Gastroesophageal sphincter (tissue), 4 donors: Measurements from ENCODE around the gene COL4A2. TPM values are rescaled to one million over a fixed set of nuclear protein-coding genes. Genes with fewer than 3 reads are reported as not detected.
A peak's percentile ranks its signal among the peaks of the same experiment; 100 is the strongest.

Source experiments
- ATAC-seq: fragments of 150-250 bp; one replicate; pipeline ENCODE4 v1.9.1; 2016; ENCODE audit warnings: mild to moderate bottlenecking, moderate library complexity
- H3K27ac ChIP-seq, 4 donors: fragments of 200-600 bp; sonication (generic) in 3 of 4; 1 replicate in 3 of 4; 2 replicates in 1 of 4; pipeline ENCODE4 v1.5.1; 2016 to 2019
- H3K27me3 ChIP-seq: fragments of 200-600 bp; sonication (generic); one replicate; pipeline ENCODE4 v1.5.1; 2019
- H3K36me3 ChIP-seq, 2 donors: fragments of 200-600 bp; sonication (generic); one replicate each; pipeline ENCODE4 v1.5.1; 2019; ENCODE audit warnings: control low read depth in 1 of 2
- H3K4me1 ChIP-seq, 3 donors: fragments of 200-600 bp; sonication (generic); 1 replicate in 2 of 3; 2 replicates in 1 of 3; pipeline ENCODE4 v1.5.1; 2016 to 2019; ENCODE audit warnings: control low read depth in 2 of 3
- H3K4me3 ChIP-seq, 2 donors: fragments of 200-600 bp; sonication (generic); one replicate each; pipeline ENCODE4 v1.5.1; 2019; ENCODE audit warnings: mild to moderate bottlenecking in 1 of 2, moderate library complexity in 1 of 2
- H3K9me3 ChIP-seq, 3 donors: fragments of 200-600 bp; sonication (generic); one replicate each; pipeline ENCODE4 v1.5.1; 2017 to 2019; ENCODE audit warnings: control low read depth in 2 of 3
- CTCF ChIP-seq, 4 experiments: fragments of 200-600 bp in 2 of 4; fragments of 450-650 bp in 2 of 4; sonication (generic) in 1 of 4; IDR thresholded peaks; one replicate each; pipeline ENCODE4 v1.5.1; 2017 to 2019; ENCODE audit warnings: antibody characterized with exemption in 4 of 4, mild to moderate bottlenecking in 2 of 4, moderate library complexity in 2 of 4
- EP300 ChIP-seq: sonication (generic); formaldehyde crosslinking; IDR thresholded peaks from one replicate; pipeline ENCODE4 v1.6.1; 2017; ENCODE audit warnings: antibody characterized with exemption, mild to moderate bottlenecking
- POLR2A ChIP-seq, 2 donors: fragments of 450-650 bp; IDR thresholded peaks; one replicate each; pipeline ENCODE4 v1.6.1; 2017; ENCODE audit warnings: antibody characterized with exemption in 2 of 2, mild to moderate bottlenecking in 2 of 2, moderate library complexity in 1 of 2
- POLR2AphosphoS5 ChIP-seq: sonication (generic); formaldehyde crosslinking; IDR thresholded peaks from one replicate; pipeline ENCODE4 v1.6.1; 2017; ENCODE audit warnings: antibody characterized with exemption
- WGBS, 2 donors: methylation state at CpG; one replicate each; pipeline ENCODE4 v1.1.5; 2018; ENCODE audit warnings: low coverage in 1 of 2; 5-methylcytosine and 5-hydroxymethylcytosine counted together
- total RNA-seq, 4 donors: library from RNA; depleted of rRNA; stranded (reverse); fragments of >200 nt; gene quantifications; one replicate each; pipeline ENCODE4 v1.1.0, GENCODE V29; 2016

Gene COL4A2
- total RNA-seq, 4 donors from 2014 or later: 478 to 945 (median 543) TPM

DNA sequence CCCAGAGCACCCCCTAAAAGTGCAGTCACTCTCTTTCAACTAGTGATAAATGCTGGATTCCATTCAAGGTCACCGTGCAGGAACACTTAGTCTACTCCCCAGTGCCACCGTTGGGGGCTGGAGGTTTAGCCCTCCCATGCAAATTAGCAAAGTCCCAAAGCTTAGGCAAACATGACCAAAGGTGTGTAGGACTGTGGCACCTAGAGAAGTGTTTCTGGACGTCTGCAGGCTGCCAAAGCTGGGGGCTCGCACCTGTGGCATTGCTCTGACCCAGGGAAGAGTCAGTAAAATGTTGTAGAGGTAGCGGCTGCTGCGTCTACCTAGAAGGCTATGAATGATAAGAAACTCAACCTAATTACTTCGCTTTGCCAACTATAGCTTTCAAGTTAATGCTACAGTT is 14.0 kb upstream of the COL4A2 start:
- peaks cover 0 to 15% of the 10 kb centered on the region in 2 donors for H3K36me3 ChIP-seq
- H3K4me3 ChIP-seq: no peak overlapping the region
- H3K4me1 ChIP-seq: peaks cover 16 to 96% (median 21%) of the 10 kb centered on the region in 3 donors
- H3K27me3 ChIP-seq: no peaks in the 10 kb centered on the region
- TF ChIP-seq POLR2AphosphoS5 (no peak), CTCF (IDR thresholded peaks at IDR 0.05) (no peak), EP300 (no peak), POLR2A (IDR thresholded peaks at IDR 0.05) (no peak)
- ATAC-seq: no peak
- H3K9me3 ChIP-seq: no peaks in the 10 kb centered on the region
- 20 to 91% methylated on average over 1 to 6 of the region's 7 CpGs for WGBS, 2 donors
- peak overlapping the region in 3 of 4 donors; percentile 5 to 99 (median 82) for H3K27ac ChIP-seq

DNA sequence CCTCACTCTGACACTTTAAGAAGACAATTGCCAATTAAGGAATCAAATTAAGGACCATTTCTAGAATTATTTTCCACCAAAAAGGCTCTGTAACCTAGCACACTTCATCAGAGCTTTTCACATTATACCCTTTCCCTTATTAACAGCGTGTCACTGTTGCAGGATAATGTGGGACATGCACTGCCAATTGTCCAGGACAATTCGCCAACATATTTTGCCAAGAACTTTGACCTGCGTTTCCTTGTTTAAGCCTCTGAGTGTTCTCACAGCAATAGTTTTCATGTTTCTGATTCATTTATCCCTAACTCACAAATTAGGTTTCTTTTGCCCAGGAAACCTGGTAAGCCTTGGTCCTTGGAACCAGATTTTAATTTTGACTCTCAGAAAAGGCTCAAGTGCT is 13.4 kb upstream of the COL4A2 start:
- WGBS, 2 donors: 23 to 26% methylated on average over 3 of the region's 3 CpGs
- TF ChIP-seq POLR2A (IDR thresholded peaks at IDR 0.05) (no peak), EP300 (no peak), CTCF (IDR thresholded peaks at IDR 0.05) (no peak), POLR2AphosphoS5 (peak; percentile 50)
- Histone ChIP-seq H3K27me3 (no peaks in the 10 kb centered on the region), H3K9me3 (no peaks in the 10 kb centered on the region), H3K4me1 (peaks cover 16 to 97% (median 24%) of the 10 kb centered on the region in 3 donors), H3K36me3 (peaks cover 0 to 16% of the 10 kb centered on the region in 2 donors), H3K27ac (peak overlapping the region; percentile 19 to 99 (median 68)), H3K4me3 (no peak overlapping the region)
- no peak for ATAC-seq

- 80% methylated on average over 1 of the region's 3 CpGs for WGBS, 2 donors
- no peak overlapping the region for H3K4me3 ChIP-seq
- H3K27me3 ChIP-seq: no peaks in the 10 kb centered on the region
- no peaks in the 10 kb centered on the region for H3K9me3 ChIP-seq
- peak; percentile 85 for ATAC-seq
- H3K36me3 ChIP-seq: peaks cover 0 to 17% of the 10 kb centered on the region in 2 donors
- TF ChIP-seq POLR2AphosphoS5 (peak; percentile 75), EP300 (no peak)
- peaks cover 16 to 98% (median 28%) of the 10 kb centered on the region in 3 donors for H3K4me1 ChIP-seq
- peak overlapping the region; percentile 19 to 99 (median 68) for H3K27ac ChIP-seq
Measured at GRCh38 chr13:110294146-110294545, 12.9 kb upstream of the COL4A2 start.

- peak overlapping the region in 3 of 4 donors; percentile 55 to 99 (median 82) for H3K27ac ChIP-seq
- TF ChIP-seq EP300 (no peak), CTCF (IDR thresholded peaks at IDR 0.05) (no peak)
- no peak for ATAC-seq
- peaks cover 21 to 98% (median 33%) of the 10 kb centered on the region in 3 donors for H3K4me1 ChIP-seq
- no peaks in the 10 kb centered on the region for H3K27me3 ChIP-seq
- peaks cover 0 to 13% of the 10 kb centered on the region in 2 donors for H3K36me3 ChIP-seq
- no peak overlapping the region for H3K4me3 ChIP-seq
- H3K9me3 ChIP-seq: no peaks in the 10 kb centered on the region
Measured at GRCh38 chr13:110294622-110295021, 12.5 kb upstream of the COL4A2 start.

GRCh38 chr13:110297011-110297410 is 10.1 kb upstream of the COL4A2 start:
- no peaks in the 10 kb centered on the region for H3K9me3 ChIP-seq
- no peaks in the 10 kb centered on the region for H3K27me3 ChIP-seq
- H3K4me1 ChIP-seq: peaks cover 41 to 99% (median 41%) of the 10 kb centered on the region in 3 donors
- TF ChIP-seq POLR2A (IDR thresholded peaks at IDR 0.05) (no peak), EP300 (no peak), POLR2AphosphoS5 (no peak), CTCF (IDR thresholded peaks at IDR 0.05) (no peak)
- H3K27ac ChIP-seq: peak overlapping the region; percentile 22 to 99 (median 79)
- peaks cover 0 to 7% of the 10 kb centered on the region in 2 donors for H3K36me3 ChIP-seq
- 68 to 88% methylated on average over 5 of the region's 6 CpGs for WGBS, 2 donors
- H3K4me3 ChIP-seq: no peak overlapping the region
- ATAC-seq: no peak
